22Rv1 (cell line): ENCODE data around the gene C4orf50.

Source experiments
- H3K27ac ChIP-seq: fragments of 450-650 bp; 2 replicates; pipeline ENCODE4 v1.5.1; 2017
- ZFX ChIP-seq: fragments of 450-650 bp; IDR thresholded peaks from 2 replicates; pipeline ENCODE4 v1.6.1; 2017; ENCODE audit warnings: antibody characterized with exemption, borderline replicate concordance
- TF ChIP-seq, protein P1 (sequence below): fragments of 450-650 bp; IDR thresholded peaks from 2 replicates; pipeline ENCODE4 v1.5.1; 2017; ENCODE audit warnings: mild to moderate bottlenecking

The C4orf50 gene

DNA sequence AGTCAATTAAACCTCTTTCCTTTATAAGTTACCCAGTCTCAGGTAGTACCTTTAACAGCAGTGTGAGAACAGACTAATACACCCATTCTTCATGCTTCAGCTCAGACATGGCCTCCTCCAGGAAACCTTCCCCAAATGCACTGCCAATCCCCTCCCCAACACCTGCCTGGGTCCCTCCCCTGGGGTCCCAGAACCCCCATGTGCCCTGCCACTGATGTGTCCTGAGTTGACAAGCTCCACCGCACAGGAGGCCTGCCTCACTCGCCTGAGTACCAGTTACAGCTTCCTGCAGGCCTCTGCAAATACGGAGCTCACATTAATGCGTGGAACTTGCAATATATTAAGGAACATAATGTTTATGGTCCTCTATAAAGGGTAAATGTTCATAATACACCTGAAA, 90.5 kb downstream of the C4orf50 start:
- TF ChIP-seq, protein P1, sequence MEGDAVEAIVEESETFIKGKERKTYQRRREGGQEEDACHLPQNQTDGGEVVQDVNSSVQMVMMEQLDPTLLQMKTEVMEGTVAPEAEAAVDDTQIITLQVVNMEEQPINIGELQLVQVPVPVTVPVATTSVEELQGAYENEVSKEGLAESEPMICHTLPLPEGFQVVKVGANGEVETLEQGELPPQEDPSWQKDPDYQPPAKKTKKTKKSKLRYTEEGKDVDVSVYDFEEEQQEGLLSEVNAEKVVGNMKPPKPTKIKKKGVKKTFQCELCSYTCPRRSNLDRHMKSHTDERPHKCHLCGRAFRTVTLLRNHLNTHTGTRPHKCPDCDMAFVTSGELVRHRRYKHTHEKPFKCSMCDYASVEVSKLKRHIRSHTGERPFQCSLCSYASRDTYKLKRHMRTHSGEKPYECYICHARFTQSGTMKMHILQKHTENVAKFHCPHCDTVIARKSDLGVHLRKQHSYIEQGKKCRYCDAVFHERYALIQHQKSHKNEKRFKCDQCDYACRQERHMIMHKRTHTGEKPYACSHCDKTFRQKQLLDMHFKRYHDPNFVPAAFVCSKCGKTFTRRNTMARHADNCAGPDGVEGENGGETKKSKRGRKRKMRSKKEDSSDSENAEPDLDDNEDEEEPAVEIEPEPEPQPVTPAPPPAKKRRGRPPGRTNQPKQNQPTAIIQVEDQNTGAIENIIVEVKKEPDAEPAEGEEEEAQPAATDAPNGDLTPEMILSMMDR, result no peak
- TF ChIP-seq ZFX, result no peak

DNA sequence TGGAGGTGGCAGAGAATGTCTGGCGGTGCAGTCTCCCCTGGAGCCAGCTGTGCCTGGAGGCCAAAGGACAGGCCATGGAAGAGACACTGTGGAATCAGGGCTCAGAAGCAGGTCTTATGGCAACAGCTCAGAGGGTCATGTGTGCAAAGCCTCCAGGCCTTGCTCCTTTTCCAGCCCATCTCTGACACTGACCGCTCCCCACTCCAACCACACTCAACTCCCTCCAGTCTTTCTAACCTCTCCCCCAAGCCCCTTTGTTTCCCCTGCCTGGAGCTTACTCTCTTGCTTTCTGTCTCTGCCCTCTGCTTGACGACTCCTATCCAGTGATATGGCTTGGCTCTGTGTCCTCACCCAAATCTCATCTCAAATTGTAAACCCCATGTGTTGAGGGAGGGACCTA, 91.1 kb downstream of the C4orf50 start:
- H3K27ac ChIP-seq, result no peak overlapping the region
- TF ChIP-seq, protein P1, result no peak
- TF ChIP-seq ZFX, result no peak

More for the DNA sequence above, 90.5 kb downstream of the C4orf50 start:
- no peak overlapping the region for H3K27ac ChIP-seq

DNA sequence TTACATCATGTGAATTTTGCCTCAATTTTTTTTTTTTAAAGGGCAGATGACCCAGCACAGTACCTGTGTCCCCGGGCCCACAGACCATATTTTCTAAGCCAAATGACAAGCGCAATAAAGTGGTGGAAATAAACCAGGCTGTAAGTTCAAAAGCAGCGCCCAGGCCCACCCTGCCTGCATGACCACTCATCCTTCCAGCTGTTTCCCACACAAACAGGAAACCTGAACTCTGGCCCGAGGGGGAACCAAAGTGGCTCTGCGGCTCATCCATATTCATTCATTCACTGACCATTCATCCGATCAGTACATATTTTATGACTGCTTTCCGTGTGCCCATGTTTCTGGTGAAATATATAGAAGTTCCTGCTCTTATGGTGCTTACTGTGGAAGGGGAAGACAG, 91.6 kb downstream of the C4orf50 start:
- H3K27ac ChIP-seq, result no peak overlapping the region
- TF ChIP-seq, protein P1, result no peak
- TF ChIP-seq ZFX, result no peak

DNA sequence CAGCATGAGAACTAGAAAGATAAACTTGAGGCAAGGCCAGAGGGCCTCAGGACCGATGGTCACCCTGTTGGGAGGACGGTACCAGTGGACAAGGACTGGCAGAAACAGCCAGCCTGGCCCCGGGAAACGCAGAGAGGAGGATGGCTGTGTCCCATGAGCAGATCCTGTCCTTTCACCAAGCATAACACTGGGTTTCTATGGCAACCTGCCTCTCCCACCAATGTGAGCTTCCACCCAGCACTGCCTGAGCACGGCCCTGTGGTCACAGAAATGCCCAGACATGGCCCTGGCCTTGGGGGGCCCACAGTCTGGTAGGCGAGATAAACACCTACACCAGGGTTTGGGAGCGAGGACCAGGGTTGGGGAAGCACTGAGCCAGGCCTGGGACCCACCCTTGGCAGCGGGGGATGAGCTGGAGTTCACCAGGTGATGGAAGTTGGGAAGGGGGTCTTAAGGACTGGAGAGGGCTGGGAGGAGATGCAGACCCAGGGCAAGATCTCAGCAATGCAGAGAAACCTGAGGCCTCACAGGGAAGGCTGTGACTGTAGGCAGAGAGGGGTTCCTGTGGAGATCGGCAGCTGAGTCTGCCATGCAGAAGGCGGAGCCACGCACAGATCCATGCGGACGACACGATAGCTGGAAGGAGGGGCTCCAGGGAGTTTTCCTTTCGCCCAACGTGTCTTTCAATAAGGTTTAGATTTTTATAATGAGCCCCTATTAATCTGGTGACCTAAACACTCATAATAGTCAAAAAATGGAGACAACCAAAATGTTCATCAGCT, 92.6 kb downstream of the C4orf50 start:
- no peak for TF ChIP-seq ZFX
- TF ChIP-seq, protein P1, result no peak
- no peak overlapping the region for H3K27ac ChIP-seq

DNA sequence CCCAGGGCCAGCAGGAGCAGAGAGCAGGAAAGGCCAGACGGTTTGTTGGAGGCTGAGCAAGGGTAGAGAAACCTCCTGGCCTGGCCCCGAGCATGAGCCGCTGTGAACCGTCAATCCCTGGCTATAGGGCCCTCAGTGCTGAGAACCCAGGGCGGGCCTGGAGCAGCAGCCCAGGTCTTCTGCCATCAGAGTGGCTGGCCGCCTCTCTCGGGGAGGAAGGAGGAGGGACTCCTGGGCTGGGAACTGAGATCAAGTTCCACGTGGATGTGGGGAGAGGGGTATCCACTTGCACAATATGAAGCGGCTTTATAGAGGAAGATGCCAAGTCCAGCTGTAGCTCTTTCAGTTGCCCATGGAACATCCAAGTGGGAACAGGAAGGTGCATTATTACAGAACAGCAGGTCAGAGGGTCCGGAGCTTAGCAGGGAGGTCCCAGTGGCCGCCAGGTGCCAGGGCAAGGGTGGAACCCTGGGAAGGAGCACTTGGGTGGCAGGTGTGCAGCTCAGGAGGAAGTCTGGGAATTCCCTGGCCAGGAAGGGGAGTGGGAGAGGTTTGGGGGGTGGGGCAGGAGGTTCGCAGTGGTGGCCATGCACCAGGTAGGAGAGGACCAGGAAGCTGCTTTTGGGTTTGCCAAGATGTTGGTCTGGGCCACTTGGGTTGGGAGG, 93.6 kb downstream of the C4orf50 start:
- TF ChIP-seq, protein P1, result no peak
- no peak for TF ChIP-seq ZFX
- no peak overlapping the region for H3K27ac ChIP-seq

DNA sequence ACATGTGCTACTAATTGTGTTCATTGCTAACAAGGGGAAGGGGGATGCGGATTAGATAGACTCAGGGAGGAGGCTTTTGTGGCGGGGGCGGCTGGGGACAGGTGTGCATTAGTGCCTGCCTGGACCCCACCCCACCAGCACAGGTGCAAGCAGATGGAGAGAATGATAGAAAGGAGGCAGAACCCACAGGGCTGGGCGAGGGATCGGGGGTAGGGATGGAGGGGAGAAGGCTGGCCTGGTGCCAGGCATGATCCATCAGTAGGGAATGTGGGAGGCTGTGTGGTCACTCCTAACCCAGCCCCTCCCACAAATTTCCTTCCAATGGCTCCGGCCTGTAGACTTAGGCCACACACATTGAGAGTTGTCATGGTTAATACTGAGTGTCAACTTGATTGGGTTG, 94.9 kb downstream of the C4orf50 start:
- H3K27ac ChIP-seq, result no peak overlapping the region
- no peak for TF ChIP-seq ZFX
- TF ChIP-seq, protein P1, result no peak

DNA sequence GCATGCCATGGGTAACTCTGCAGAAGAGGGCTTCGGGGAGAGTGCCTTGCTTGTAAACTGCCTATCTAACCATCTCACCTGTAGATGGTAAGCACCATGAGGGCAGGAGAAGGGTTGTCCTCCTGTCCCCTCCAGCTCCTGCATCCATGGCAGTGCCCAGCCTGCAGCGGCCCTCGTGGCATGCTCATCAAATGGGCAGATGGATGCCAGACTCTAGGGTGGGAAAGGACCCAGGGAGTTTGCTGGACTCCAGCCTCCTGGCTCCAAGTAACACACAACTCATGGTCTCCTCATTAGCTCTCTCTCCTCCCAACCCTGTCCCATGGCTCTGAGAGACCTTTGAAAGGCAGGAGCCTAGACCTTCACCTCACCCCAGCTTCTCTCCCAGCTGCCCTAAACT, 95.7 kb downstream of the C4orf50 start:
- H3K27ac ChIP-seq, result no peak overlapping the region
- TF ChIP-seq, protein P1, result no peak
- TF ChIP-seq ZFX, result no peak
